OCI-LY7 (cell line): ENCODE data around the gene CRY1.

Source experiments
- EZH2phosphoT487 ChIP-seq: fragments of 200-600 bp; sonication (generic); IDR thresholded peaks from 2 replicates; pipeline ENCODE4 v1.6.1; 2018; ENCODE audit warnings: low read depth, borderline replicate concordance, mild to moderate bottlenecking, mixed run types, antibody characterized with exemption, low read length, moderate library complexity, mixed read lengths
- TF ChIP-seq, protein P1 (sequence below): fragments of 200-600 bp; sonication (generic); conservative IDR thresholded peaks from 2 replicates; pipeline ENCODE4 v1.5.1; 2014; ENCODE audit warnings: mild to moderate bottlenecking, antibody characterized with exemption, low read length, moderate library complexity, mixed read lengths

DNA sequence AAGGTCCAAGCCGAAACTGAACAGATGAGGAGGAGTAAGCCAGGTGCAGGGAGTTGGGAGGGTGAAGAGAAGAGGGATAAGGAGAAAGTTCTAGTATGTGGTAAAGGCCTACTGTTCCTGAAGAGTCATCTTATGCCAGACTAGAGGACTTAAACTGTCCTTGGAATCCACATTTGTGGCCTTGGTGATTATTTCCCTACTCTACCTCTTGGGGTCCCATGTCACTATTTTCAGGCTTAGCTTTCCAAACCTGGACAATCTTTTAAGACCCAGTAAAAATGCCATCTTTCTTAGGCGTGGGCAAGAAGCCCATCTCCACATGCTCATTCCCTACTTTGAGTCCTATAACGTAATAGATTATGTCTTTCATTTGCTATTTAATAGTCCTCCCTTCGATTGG lies 40.1 kb upstream of the CRY1 start:
- TF ChIP-seq, protein P1, sequence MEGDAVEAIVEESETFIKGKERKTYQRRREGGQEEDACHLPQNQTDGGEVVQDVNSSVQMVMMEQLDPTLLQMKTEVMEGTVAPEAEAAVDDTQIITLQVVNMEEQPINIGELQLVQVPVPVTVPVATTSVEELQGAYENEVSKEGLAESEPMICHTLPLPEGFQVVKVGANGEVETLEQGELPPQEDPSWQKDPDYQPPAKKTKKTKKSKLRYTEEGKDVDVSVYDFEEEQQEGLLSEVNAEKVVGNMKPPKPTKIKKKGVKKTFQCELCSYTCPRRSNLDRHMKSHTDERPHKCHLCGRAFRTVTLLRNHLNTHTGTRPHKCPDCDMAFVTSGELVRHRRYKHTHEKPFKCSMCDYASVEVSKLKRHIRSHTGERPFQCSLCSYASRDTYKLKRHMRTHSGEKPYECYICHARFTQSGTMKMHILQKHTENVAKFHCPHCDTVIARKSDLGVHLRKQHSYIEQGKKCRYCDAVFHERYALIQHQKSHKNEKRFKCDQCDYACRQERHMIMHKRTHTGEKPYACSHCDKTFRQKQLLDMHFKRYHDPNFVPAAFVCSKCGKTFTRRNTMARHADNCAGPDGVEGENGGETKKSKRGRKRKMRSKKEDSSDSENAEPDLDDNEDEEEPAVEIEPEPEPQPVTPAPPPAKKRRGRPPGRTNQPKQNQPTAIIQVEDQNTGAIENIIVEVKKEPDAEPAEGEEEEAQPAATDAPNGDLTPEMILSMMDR: no peak
- TF ChIP-seq EZH2phosphoT487: no peak
